T-helper 9 cell (primary cell): ENCODE measurements around the gene ARL2BP.
"Not testable (repeated sequence)": the region's sequence is repeated elsewhere in the genome, so short reads cannot be mapped to it uniquely, and the experiment has no call there.

ENCODE experiments used
- DNase-seq: peaks from one replicate; pipeline ENCODE4 v3.0.0-alpha.2; 2020
- total RNA-seq, 2 donors: gene quantifications; one replicate each; lab custom pipeline; 2026; lab: John Stamatoyannopoulos, UW

ARL2BP gene
- 58.9 to 92.5 reads per million in 2 donors for total RNA-seq

- DNase-seq = peak; percentile 96
Measured at GRCh38 chr16:57244767-57245471, at the start of gene ARL2BP. Gene ARL2BP, plus strand, starts transcription at chr16:57245259. Its CDS starts 109 bp downstream, at chr16:57245368.

- DNase-seq = no peak
Measured at GRCh38 chr16:57196286-57196685, 48.8 kb upstream of the ARL2BP start.

- no peak for DNase-seq
Measured at GRCh38 chr16:57196753-57197152, 48.3 kb upstream of the ARL2BP start.

DNA sequence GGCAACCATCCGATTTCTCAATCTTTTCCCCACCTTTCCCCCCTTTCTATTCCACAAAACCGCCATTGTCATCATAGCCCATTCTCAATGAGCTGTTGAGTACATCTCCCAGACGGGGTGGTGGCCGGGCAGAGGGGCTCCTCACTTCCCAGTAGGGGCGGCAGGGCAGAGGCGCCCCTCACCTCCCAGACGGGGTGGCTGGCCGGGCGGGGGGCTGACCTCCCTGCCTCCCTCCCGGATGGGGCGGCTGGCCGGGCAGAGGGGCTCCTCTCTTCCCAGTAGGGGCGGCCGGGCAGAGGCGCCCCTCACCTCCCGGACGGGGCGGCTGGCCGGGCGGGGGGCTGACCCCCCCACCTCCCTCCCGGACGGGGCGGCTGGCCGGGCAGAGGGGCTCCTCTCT is 44.7 kb upstream of the ARL2BP start:
- DNase-seq = not testable (repeated sequence)

- not testable (repeated sequence) for DNase-seq
Measured at GRCh38 chr16:57200926-57201325, 44.1 kb upstream of the ARL2BP start.

DNA sequence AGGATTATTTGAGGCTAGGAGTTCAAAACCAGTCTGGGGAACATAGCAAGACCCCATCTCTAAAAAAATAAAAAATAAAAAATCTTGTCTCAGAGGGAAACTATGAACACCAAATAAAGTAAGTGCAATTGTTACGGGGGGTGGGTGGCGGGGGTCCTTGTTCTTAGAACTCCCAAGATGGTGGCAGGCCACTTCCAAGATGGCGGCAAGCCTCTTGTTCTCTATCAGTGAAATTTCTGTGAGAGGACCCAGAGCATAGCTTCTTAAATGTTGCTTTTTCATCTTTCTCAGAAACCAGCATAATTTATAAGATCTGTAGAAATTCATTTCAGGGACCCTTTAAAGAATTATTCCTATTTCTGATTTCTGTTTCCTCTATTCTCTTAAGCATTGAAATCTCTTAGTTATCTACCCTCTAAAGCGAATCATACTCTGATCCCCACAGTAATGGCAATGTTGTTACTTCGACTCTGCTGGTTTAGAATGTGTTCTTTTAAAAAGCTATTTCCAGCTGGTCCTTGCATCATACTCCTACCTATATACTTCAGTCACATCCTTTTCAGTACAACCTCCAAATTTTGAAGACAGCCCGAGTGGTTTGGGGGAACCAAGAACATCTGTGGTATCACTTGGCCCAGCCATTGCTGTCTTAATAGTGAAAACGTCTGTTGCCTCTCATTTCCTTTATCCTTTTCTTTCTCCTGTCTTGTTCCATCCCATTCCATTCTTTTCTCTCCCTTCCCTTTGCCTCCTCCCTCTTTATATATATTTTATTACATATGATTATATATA is 42.8 kb upstream of the ARL2BP start:
- no peak for DNase-seq

DNA sequence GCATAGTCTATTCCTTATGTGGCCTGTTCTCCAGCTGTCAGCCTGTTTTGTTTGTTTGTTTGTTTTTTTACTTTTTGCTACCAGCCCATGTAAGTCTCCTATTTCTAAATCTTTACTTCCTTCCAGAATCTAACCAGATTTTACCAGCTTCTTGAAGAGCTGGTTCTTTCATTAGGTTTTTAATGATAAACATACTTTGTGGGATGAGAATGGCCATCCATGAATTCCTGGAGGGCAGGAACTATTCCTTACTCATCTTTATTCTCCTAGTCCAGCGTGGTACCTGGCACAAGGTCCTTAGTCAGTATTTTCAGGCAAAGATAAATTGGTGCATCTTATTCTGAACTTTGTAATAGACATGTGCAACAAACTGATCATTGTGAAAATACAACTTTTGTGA is 41.6 kb upstream of the ARL2BP start:
- DNase-seq = no peak

- no peak for DNase-seq
Measured at GRCh38 chr16:57204675-57205074, 40.4 kb upstream of the ARL2BP start.

GRCh38 chr16:57208926-57209325 is 36.1 kb upstream of the ARL2BP start:
- no peak for DNase-seq

- no peak for DNase-seq
Measured at GRCh38 chr16:57209780-57210179, 35.3 kb upstream of the ARL2BP start.

- no peak for DNase-seq
Measured at GRCh38 chr16:57213462-57213861, 31.6 kb upstream of the ARL2BP start.

DNA sequence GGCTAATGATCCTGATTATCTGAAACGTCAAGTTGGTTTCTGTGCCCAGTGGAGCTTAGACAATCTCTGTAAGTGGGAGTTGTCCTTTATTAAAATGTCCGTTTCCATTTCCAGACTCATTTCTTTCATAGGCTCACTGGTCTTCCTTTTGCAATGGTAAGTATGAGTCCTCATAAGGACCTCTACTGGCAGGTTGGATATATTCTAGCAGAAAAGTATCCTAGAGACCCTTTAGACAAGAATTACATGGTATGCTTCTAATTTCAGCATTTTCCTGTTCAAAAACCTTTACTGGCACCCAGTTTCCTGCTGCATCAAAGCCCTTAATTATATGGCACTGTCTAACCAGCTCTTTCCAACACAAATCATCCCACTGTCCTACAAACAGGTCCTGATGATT is 28.1 kb upstream of the ARL2BP start:
- no peak for DNase-seq

DNA sequence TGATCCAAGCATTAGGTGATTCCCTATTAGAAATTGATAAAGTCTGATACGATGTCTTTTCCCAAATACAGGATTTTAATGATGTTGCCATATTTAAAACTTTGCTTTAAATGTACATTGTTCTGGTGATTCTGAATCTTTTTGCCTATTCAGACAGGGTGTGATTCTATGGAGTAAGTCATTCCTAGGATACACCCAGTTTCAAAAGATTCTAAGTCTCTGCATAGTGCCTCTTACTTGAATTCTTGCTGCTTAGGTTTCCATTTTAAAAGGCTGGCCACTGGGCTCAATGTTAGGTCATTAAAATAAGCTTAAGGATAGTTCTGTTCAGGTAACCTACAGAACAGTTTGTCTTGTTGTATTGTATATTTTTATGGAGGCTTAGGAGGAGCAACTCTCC is 22.0 kb upstream of the ARL2BP start:
- DNase-seq = no peak

GRCh38 chr16:57224651-57225335 is 20.3 kb upstream of the ARL2BP start:
- no peak for DNase-seq

DNA sequence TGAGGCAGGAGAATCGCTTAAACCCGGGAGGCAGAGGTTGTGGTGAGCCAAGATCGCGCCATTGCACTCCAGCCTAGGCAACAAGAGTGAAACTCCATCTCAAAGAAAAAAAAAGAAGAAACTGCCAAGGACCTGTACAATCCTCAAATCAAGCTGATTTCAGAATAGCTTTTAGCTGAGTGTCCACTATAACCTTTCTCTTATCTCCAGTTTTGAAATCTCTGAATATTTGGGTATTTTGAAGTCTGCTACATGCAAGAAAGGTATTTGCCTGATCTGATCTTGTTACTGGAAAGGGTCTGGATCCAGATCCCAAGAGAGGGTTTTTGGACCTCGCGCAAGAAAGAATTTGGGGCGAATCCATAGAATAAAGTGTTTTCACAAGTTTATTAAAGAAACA is 19.1 kb upstream of the ARL2BP start:
- no peak for DNase-seq

DNA sequence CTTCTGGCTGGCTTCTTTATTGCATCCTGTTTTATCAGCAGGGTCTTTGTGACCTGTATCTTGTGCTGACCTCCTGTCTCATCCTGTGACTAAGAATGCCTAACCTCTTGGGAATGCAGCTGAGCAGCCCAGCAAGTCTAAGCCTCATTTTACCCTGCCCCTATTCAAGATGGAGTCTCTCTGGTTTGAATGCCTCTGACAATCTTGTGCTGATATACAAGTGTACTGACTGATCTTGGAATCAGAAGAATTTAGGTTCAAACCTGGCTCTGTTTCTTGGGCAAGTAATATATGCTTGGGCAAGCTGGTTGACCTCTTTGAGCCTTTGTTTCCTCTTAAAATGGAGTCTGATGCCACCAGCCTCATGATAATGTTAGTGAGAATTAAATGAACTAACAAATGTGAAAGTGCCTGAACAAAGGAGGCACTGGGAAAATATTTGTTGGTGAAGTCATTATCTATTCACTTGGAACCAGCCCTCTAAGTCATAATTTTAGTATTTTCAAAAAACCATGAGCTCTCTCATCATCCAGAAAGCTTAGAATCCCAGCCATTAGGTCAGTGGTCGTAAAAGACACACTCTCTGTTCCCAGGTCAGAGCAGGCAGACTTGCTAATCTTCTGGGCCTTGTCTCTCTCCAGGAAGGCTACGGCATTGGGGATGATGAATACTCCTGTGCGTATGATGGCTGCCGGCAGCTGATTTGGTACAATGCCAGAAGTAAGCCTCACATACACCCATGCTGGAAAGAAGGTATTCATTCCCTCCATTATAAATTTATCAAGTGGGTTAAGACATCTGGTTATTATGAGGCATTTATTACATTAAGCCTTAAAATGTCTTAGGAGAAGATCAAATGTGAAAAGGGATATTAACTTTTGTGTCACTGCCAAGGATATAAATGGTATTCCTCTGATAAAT is 18.1 kb upstream of the ARL2BP start:
- DNase-seq = no peak

DNA sequence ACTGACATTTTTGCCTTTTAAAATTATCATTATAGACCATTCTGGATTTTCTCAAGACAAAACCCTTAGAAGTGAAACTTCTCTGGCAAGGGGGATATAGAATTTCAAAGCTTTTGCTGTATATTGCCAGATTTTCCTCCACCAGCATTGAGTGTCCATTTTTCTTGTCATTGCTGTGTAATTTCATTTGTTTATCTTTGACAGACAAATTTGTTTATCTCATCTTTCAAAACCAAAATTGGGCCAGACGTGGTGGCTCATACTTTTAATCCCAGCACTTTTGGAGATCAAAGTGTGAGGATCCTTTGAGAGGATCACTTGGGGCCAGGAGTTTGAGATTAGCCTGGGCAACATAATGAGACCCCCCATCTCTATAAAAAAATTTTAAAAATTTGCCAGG is 16.0 kb upstream of the ARL2BP start:
- DNase-seq = no peak

GRCh38 chr16:57231821-57232350 is 13.2 kb upstream of the ARL2BP start:
- DNase-seq = no peak

GRCh38 chr16:57233944-57234706 is 10.9 kb upstream of the ARL2BP start:
- DNase-seq = no peak

GRCh38 chr16:57234707-57235092 is 10.4 kb upstream of the ARL2BP start:
- DNase-seq = no peak
